ENCODE data around the gene BABAM2.
"Not testable (repeated sequence)": the region's sequence is repeated elsewhere in the genome, so short reads cannot be mapped to it uniquely, and the experiment has no call there.

Gene BABAM2

DNA sequence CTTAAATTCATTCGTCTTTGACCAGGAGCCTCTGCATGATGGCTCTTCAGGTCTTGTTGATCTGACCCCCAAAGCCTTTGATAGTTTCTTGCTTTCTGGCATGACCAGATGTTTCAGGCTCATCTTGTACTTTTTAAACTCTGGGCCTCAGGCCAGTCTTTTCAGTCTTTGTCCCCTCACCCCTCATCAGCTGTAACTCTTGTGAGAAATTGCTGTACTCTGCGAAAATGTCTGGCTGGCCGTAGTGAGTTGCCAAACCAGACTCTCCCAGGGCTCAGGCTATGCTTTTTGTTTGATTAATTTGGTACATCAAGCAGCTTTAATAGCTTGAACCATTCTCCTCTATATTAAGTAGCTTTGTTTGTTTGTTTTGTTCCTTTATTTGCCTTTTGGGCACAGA, 75.9 kb downstream of the BABAM2 start:
- DNase-seq (ENCODE audit: insufficient read length, low spot score) (no peak), FAIRE-seq (no peak)
- TF ChIP-seq, protein P1, sequence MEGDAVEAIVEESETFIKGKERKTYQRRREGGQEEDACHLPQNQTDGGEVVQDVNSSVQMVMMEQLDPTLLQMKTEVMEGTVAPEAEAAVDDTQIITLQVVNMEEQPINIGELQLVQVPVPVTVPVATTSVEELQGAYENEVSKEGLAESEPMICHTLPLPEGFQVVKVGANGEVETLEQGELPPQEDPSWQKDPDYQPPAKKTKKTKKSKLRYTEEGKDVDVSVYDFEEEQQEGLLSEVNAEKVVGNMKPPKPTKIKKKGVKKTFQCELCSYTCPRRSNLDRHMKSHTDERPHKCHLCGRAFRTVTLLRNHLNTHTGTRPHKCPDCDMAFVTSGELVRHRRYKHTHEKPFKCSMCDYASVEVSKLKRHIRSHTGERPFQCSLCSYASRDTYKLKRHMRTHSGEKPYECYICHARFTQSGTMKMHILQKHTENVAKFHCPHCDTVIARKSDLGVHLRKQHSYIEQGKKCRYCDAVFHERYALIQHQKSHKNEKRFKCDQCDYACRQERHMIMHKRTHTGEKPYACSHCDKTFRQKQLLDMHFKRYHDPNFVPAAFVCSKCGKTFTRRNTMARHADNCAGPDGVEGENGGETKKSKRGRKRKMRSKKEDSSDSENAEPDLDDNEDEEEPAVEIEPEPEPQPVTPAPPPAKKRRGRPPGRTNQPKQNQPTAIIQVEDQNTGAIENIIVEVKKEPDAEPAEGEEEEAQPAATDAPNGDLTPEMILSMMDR (IDR thresholded peaks at IDR 0.05; ENCODE audit: insufficient read depth, missing control alignments), result no peak

DNA sequence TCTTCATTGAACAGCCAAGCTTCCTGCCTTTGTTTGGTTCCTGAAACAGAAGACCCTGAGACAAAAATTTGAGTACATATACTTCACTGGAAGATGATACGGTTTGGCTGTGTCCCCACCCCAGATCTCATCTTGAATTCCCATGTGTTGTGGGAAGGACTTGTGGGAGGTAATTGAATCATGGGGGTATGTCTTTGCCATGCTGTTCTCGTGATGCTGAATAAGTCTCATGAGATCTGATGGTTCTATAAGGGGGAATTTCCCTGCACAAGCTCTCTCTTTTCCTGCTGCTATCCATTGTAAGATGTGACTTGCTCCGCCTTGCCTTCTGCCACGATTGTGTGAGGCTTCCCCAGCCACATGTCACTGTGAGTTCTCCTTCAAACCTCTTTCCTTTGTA, 76.5 kb downstream of the BABAM2 start:
- TF ChIP-seq, protein P1 (IDR thresholded peaks at IDR 0.05; ENCODE audit: insufficient read depth, missing control alignments), result no peak
- DNase-seq (ENCODE audit: insufficient read length, low spot score) (no peak), FAIRE-seq (no peak)

DNA sequence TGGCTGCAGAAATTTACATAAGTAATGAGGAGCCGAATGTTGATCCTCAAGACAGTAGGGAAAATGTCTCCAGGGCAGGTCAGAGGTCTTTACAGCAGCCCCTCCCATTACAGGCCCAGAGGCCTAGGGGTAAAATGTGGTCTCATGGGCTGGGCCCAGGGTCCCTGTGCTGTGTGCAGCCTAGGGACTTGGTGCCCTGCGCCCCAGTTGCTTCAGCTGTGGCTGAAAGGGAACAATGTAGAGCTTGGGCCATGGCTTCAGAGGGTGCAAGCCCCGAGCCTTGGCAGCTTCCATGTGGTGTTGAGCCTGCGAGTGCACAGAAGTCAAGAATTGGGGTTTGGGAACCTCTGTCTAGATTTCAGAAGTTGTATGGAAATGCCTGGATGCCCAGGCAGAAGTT, 77.5 kb downstream of the BABAM2 start:
- DNase-seq (ENCODE audit: insufficient read length, low spot score); FAIRE-seq: not testable (repeated sequence)

DNA sequence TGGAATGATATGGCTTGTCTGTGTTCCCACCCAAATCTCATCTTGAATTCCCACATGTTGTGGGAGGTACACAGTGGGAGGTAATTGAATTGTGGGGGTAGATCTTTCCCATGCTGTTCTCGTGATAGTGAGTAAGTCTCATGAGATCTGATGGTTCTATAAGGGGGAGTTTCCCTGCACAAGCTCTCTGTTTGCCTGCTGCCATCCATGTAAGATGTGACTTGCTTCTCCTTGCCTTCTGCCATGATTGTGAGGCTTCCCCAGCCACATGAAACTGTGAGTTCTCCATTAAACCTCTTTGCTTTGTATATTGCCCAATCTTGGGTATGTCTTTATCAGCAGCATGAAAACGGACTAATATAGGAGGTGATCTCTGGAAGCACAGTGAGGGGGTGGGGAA, 78.4 kb downstream of the BABAM2 start:
- DNase-seq (ENCODE audit: insufficient read length, low spot score); FAIRE-seq: not testable (repeated sequence)

DNA sequence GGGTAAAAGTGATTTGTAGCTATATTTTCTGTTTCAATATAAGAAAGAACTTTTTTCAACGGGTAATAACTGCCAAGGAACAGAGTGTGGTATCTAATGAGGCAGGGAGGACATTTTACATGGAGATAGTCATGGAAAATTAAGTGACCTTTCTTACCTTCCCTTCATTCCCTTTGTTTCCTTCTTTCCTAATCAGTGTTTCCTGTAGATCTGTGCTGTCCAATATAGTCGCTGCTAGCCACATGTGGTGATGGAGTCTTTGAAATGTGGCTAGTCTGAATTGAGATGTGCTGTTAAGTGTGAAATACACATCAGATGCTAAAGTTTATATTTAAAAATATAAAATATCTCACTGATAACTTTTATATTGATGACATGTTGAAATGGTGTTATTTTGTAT, 81.8 kb downstream of the BABAM2 start:
- no peak for FAIRE-seq
- no peak for DNase-seq (ENCODE audit: insufficient read length, low spot score)
- TF ChIP-seq, protein P1 (IDR thresholded peaks at IDR 0.05; ENCODE audit: insufficient read depth, missing control alignments), result no peak

DNA sequence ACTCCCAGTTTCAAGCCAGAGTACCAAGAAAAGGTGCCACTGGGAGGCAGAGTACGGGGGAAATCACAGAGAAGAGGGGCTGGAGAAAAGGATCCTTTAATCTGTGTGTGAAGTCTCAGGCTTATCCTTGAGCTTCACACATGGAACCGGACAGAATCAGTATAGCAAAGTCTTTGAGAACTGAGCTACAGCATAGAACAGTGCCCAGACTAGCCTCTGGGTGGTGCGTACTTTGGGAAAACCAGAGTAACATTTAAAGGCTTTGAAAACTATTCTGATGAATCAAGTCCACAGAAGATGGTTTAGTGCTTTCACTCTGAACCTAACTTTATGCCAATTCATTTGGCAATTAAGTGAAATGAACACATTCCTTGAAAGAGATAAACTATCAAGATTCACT, 83.1 kb downstream of the BABAM2 start:
- FAIRE-seq (no peak), DNase-seq (ENCODE audit: insufficient read length, low spot score) (no peak)
- TF ChIP-seq, protein P1 (IDR thresholded peaks at IDR 0.05; ENCODE audit: insufficient read depth, missing control alignments), result no peak

DNA sequence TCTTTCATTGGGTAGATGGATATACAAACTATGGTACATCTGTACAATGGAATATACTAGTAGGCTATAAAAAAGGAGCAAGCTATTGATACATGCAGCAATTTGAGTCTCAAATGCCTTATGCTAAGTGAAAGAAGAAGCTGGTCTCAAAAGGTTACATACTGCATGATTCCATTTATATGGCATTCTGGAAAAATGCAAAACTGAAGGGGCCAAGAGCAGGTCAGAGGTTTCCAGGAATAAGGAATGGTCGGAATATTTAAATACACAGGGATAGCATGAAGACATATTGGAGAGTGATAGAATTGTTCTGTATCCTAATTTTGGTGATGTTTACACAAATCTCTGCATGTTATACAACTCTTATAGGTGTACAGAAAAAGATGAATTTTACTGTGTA, 85.8 kb downstream of the BABAM2 start:
- TF ChIP-seq, protein P1 (IDR thresholded peaks at IDR 0.05; ENCODE audit: insufficient read depth, missing control alignments), result no peak
- FAIRE-seq (no peak), DNase-seq (ENCODE audit: insufficient read length, low spot score) (no peak)

DNA sequence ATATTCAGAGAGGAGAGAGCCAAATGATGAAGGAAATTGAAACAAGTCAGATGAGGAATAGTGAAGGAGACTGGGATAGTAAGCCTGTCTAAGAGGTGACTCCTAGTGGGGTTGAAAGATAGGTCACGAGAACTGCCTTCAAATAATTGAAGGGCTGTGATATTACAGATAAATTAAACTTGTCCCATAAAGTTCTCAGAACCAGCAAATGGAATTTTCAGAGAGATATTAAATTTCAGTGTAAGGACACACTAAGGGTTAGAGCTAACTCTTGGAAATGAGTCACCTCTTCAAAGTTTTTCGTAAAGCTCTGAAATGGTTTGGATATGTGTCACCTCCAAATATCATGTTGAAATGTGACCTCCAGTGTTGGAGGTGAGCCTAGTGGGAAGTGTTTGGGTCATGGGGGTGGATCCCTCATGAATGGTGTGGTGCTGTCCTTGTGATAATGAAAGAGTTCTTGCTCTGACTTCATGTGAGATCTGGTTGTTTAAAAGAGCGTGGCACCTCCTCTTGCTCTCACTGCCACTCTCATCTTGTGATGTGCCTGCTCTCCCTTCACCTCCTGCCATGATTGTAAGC, 87.3 kb downstream of the BABAM2 start:
- TF ChIP-seq, protein P1 (IDR thresholded peaks at IDR 0.05; ENCODE audit: insufficient read depth, missing control alignments), result no peak
- DNase-seq (ENCODE audit: insufficient read length, low spot score), result no peak
- FAIRE-seq, result no peak

DNA sequence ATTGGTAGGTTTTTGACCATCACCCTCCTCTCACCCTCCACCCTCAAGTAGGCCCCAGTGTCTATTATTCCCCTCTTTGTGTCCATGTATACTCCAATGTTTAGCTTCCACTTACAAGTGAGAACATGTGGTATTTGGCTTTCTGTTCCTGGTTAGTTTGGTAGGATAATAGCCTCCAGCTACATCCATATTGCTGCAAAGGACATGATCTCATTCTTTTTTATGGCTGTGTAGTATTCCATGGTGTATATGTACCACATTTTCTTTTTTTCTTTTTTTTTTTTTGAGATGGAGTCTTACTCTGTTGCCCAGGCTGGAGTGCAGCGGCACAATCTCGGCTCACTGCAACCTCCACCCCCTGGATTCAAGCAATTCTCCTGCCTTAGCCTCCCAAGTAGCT, 88.2 kb downstream of the BABAM2 start:
- not testable (repeated sequence) for FAIRE-seq; DNase-seq (ENCODE audit: insufficient read length, low spot score)
